HEK293 (cell line): Measurements from ENCODE around the gene UMOD.

Experiments
- CTCF ChIA-PET: fragments of 350-600 bp; formaldehyde crosslinking; extraction: SDS; loops from one replicate; lab custom pipeline; 2021; ENCODE audit warnings: antibody characterized with exemption; lab: Yijun Ruan, JAX
- POLR2A ChIA-PET: fragments of 300-600 bp; formaldehyde crosslinking; extraction: SDS; loops from one replicate; lab custom pipeline; 2020; ENCODE audit warnings: antibody characterized with exemption, inconsistent platforms; lab: Yijun Ruan, JAX
- H3K27ac ChIP-seq: fragments of 200-500 bp; sonication (Bioruptor generic); 2 replicates; pipeline ENCODE4 v1.5.1; 2014; ENCODE audit warnings: low read depth, low read length, control low read depth, inconsistent platforms; ENCODE audit errors: extremely low read depth
- H3K36me3 ChIP-seq, 2 experiments: fragments of 200-500 bp in 1 of 2; sonication (Bioruptor generic) in 1 of 2; 1 replicate in 1 of 2; 2 replicates in 1 of 2; pipeline ENCODE4 v1.5.1; 2014 to 2017; ENCODE audit warnings: inconsistent platforms in 2 of 2, low read length in 2 of 2; ENCODE audit not compliant: control insufficient read depth in 2 of 2, insufficient read depth in 1 of 2
- H3K4me1 ChIP-seq: fragments of 200-500 bp; sonication (Bioruptor generic); 2 replicates; pipeline ENCODE4 v1.5.1; 2014; ENCODE audit warnings: mild to moderate bottlenecking, low read length, inconsistent platforms; ENCODE audit not compliant: control insufficient read depth, insufficient read depth
- H3K4me3 ChIP-seq: 2 replicates; pipeline ENCODE4 v1.5.1; 2011; ENCODE audit warnings: low read depth, mild to moderate bottlenecking, control low read depth, low read length, moderate library complexity
- H3K9me3 ChIP-seq: fragments of 200-500 bp; sonication (Bioruptor generic); 2 replicates; pipeline ENCODE4 v1.5.1; 2014; ENCODE audit warnings: low read depth, low read length, inconsistent platforms; ENCODE audit not compliant: control insufficient read depth, insufficient read depth
- ZNF146 ChIP-seq: fragments of 450-650 bp; formaldehyde crosslinking; IDR thresholded peaks from 2 replicates; pipeline ENCODE4 v1.5.1; 2016; ENCODE audit warnings: missing biosample characterization, missing genetic modification characterization
- TF ChIP-seq, protein P1 (sequence below): fragments of 450-650 bp; formaldehyde crosslinking; IDR thresholded peaks from 2 replicates; pipeline ENCODE4 v1.5.1; 2016; ENCODE audit warnings: missing biosample characterization, missing genetic modification characterization, borderline replicate concordance

UMOD gene

DNA sequence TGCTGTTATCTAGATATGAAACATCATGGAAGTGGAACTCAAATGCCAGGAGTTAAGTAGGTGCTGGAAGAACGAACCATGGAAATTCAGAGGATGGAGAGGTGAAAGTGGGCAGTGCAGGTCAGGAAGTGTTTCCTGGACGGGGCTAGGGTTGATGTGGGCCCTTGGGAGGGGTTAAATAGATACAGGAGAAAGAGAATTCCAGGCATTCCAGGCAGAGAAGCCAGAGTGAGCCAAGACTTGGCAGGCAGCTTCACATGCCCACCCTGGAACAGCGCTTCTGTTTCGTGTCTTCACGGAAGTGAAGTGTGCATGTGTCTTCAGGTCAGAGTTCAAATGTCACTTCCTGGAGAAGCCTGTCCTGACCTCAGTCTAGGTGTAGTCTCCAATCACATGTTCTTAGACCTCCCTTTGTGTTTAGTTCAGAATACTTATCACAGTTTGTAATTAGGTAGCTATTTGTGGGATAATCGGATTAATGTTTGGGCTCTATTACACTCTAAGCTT, 66.5 kb downstream of the UMOD start:
- TF ChIP-seq ZNF146 (tag by site-specific recombination): no peak
- TF ChIP-seq, protein P1, sequence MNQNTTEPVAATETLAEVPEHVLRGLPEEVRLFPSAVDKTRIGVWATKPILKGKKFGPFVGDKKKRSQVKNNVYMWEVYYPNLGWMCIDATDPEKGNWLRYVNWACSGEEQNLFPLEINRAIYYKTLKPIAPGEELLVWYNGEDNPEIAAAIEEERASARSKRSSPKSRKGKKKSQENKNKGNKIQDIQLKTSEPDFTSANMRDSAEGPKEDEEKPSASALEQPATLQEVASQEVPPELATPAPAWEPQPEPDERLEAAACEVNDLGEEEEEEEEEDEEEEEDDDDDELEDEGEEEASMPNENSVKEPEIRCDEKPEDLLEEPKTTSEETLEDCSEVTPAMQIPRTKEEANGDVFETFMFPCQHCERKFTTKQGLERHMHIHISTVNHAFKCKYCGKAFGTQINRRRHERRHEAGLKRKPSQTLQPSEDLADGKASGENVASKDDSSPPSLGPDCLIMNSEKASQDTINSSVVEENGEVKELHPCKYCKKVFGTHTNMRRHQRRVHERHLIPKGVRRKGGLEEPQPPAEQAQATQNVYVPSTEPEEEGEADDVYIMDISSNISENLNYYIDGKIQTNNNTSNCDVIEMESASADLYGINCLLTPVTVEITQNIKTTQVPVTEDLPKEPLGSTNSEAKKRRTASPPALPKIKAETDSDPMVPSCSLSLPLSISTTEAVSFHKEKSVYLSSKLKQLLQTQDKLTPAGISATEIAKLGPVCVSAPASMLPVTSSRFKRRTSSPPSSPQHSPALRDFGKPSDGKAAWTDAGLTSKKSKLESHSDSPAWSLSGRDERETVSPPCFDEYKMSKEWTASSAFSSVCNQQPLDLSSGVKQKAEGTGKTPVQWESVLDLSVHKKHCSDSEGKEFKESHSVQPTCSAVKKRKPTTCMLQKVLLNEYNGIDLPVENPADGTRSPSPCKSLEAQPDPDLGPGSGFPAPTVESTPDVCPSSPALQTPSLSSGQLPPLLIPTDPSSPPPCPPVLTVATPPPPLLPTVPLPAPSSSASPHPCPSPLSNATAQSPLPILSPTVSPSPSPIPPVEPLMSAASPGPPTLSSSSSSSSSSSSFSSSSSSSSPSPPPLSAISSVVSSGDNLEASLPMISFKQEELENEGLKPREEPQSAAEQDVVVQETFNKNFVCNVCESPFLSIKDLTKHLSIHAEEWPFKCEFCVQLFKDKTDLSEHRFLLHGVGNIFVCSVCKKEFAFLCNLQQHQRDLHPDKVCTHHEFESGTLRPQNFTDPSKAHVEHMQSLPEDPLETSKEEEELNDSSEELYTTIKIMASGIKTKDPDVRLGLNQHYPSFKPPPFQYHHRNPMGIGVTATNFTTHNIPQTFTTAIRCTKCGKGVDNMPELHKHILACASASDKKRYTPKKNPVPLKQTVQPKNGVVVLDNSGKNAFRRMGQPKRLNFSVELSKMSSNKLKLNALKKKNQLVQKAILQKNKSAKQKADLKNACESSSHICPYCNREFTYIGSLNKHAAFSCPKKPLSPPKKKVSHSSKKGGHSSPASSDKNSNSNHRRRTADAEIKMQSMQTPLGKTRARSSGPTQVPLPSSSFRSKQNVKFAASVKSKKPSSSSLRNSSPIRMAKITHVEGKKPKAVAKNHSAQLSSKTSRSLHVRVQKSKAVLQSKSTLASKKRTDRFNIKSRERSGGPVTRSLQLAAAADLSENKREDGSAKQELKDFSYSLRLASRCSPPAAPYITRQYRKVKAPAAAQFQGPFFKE (tag by site-specific recombination): no peak
- no peaks in the 10 kb centered on the region for H3K4me1 ChIP-seq
- ChIA-PET CTCF (interaction anchor here (1.8 kb wide), 1 partner anchor 14 kb away, joined by 7 read pairs; no protein-coding TSS in a partner anchor), POLR2A (no interaction called here)
- H3K36me3 ChIP-seq: no peaks in the 10 kb centered on the region
- no peak overlapping the region for H3K4me3 ChIP-seq
- H3K27ac ChIP-seq: no peak overlapping the region
- H3K9me3 ChIP-seq: no peaks in the 10 kb centered on the region
